HEK293T (cell line): ENCODE data around the gene SLC22A16.

Experiments
- CTCF ChIA-PET: fragments of 350-600 bp; formaldehyde crosslinking; extraction: SDS; loops from one replicate; lab custom pipeline; 2021; ENCODE audit warnings: antibody characterized with exemption, inconsistent platforms; lab: Yijun Ruan, JAX
- POLR2A ChIA-PET: fragments of 350-600 bp; formaldehyde crosslinking; extraction: SDS; loops from one replicate; lab custom pipeline; 2020; ENCODE audit warnings: antibody characterized with exemption, inconsistent platforms; lab: Yijun Ruan, JAX
- DNase-seq: peaks from one replicate; pipeline ENCODE4 v3.0.0; 2012; ENCODE audit warnings: mixed read lengths; ENCODE audit errors: extremely low spot score
- ARNT ChIP-seq: fragments of 450-650 bp; IDR thresholded peaks from 2 replicates; pipeline ENCODE4 v1.6.1; 2017; ENCODE audit warnings: mild to moderate bottlenecking
- BHLHE40 ChIP-seq: fragments of 450-650 bp; IDR thresholded peaks from 2 replicates; pipeline ENCODE4 v1.6.1; 2016; ENCODE audit warnings: mild to moderate bottlenecking, moderate library complexity, borderline replicate concordance
- CTBP1 ChIP-seq: fragments of 450-650 bp; IDR thresholded peaks from 2 replicates; pipeline ENCODE4 v1.6.1; 2016; ENCODE audit warnings: borderline replicate concordance
- ELF4 ChIP-seq: fragments of 450-650 bp; IDR thresholded peaks from 2 replicates; pipeline ENCODE4 v1.6.1; 2017; ENCODE audit warnings: antibody characterized with exemption
- FOXA1 ChIP-seq: fragments of 450-650 bp; IDR thresholded peaks from 2 replicates; pipeline ENCODE4 v1.6.1; 2016; ENCODE audit warnings: mild to moderate bottlenecking
- FOXK2 ChIP-seq: fragments of 450-650 bp; IDR thresholded peaks from 2 replicates; pipeline ENCODE4 v1.6.1; 2016; ENCODE audit warnings: mild to moderate bottlenecking
- FOXM1 ChIP-seq: fragments of 450-650 bp; IDR thresholded peaks from 2 replicates; pipeline ENCODE4 v1.6.1; 2017; ENCODE audit warnings: mild to moderate bottlenecking, borderline replicate concordance
- HDGF ChIP-seq: fragments of 450-650 bp; IDR thresholded peaks from 2 replicates; pipeline ENCODE4 v1.6.1; 2017; ENCODE audit warnings: antibody characterized with exemption, borderline replicate concordance
- L3MBTL2 ChIP-seq: fragments of 450-650 bp; conservative IDR thresholded peaks from 2 replicates; pipeline ENCODE4 v1.6.1; 2016; ENCODE audit warnings: mild to moderate bottlenecking
- LEF1 ChIP-seq: fragments of 450-650 bp; IDR thresholded peaks from 2 replicates; pipeline ENCODE4 v1.6.1; 2017; ENCODE audit warnings: mild to moderate bottlenecking, borderline replicate concordance
- NFRKB ChIP-seq: fragments of 450-650 bp; IDR thresholded peaks from 2 replicates; pipeline ENCODE4 v1.6.1; 2016; ENCODE audit warnings: mild to moderate bottlenecking, moderate library complexity
- PKNOX1 ChIP-seq: fragments of 450-650 bp; IDR thresholded peaks from 2 replicates; pipeline ENCODE4 v1.6.1; 2016
- SP1 ChIP-seq: fragments of 450-650 bp; IDR thresholded peaks from 2 replicates; pipeline ENCODE4 v1.6.1; 2017
- SUZ12 ChIP-seq: fragments of 450-650 bp; IDR thresholded peaks from 2 replicates; pipeline ENCODE4 v1.6.1; 2016; ENCODE audit warnings: mild to moderate bottlenecking
- TARDBP ChIP-seq: fragments of 450-650 bp; IDR thresholded peaks from 2 replicates; pipeline ENCODE4 v1.6.1; 2016
- ZNF384 ChIP-seq: fragments of 450-650 bp; IDR thresholded peaks from 2 replicates; pipeline ENCODE4 v1.6.1; 2016

The SLC22A16 gene

GRCh38 chr6:110394409-110394808 is 82.0 kb downstream of the SLC22A16 start:
- ChIA-PET CTCF (interaction anchor here (0.5 kb wide), 1 partner anchor 704 kb away, joined by 3 read pairs; no protein-coding TSS in a partner anchor), POLR2A (no interaction called here)
- TF ChIP-seq FOXM1, result no peak
- no peak for TF ChIP-seq ZNF384
- no peak for TF ChIP-seq NFRKB
- no peak for TF ChIP-seq HDGF
- TF ChIP-seq LEF1, result no peak
- TF ChIP-seq ARNT, result no peak
- no peak for TF ChIP-seq TARDBP
- no peak for TF ChIP-seq CTBP1
- TF ChIP-seq FOXA1, result no peak
- TF ChIP-seq SP1, result no peak
- no peak for TF ChIP-seq FOXK2
- no peak for TF ChIP-seq ELF4
- no peak for TF ChIP-seq PKNOX1
- no peak for TF ChIP-seq L3MBTL2
- no peak for TF ChIP-seq BHLHE40
- no peak for TF ChIP-seq SUZ12
- DNase-seq, result no peak

- TF ChIP-seq NFRKB, result no peak
- no peak for TF ChIP-seq ELF4
- no peak for TF ChIP-seq SUZ12
- TF ChIP-seq FOXA1, result no peak
- TF ChIP-seq FOXK2, result no peak
- no peak for TF ChIP-seq ZNF384
- no peak for TF ChIP-seq HDGF
- ChIA-PET POLR2A (no interaction called here), CTCF (interaction anchor here (0.6 to 2.3 kb wide), 2 partner anchors 353 to 685 kb away, joined by 3 to 13 read pairs; no protein-coding TSS in a partner anchor)
- DNase-seq, result peak; percentile 33
These were observed 83.7 kb downstream of the SLC22A16 start for GRCh38 chr6:110392727-110393126.

- no peak for DNase-seq
- TF ChIP-seq TARDBP, result no peak
- no peak for TF ChIP-seq SP1
- no peak for TF ChIP-seq ARNT
- no peak for TF ChIP-seq HDGF
- TF ChIP-seq CTBP1, result no peak
- TF ChIP-seq ELF4, result no peak
- no peak for TF ChIP-seq BHLHE40
- no peak for TF ChIP-seq SUZ12
- TF ChIP-seq LEF1, result no peak
- TF ChIP-seq NFRKB, result no peak
- TF ChIP-seq FOXM1, result no peak
- no peak for TF ChIP-seq L3MBTL2
- TF ChIP-seq ZNF384, result no peak
- no peak for TF ChIP-seq FOXK2
- no peak for TF ChIP-seq PKNOX1
- no peak for TF ChIP-seq FOXA1
- POLR2A ChIA-PET, result interaction anchor here (2.0 kb wide), 1 partner anchor 211 kb away, joined by 8 read pairs; the partner anchor contains the start of genes CDC40 and WASF1
- CTCF ChIA-PET, result interaction anchor here (0.7 to 1.7 kb wide), 5 partner anchors 204 to 686 kb away, joined by 3 to 9 read pairs (median 4); partner anchors contain the start of gene WASF1
These were observed 86.0 kb downstream of the SLC22A16 start for GRCh38 chr6:110390404-110390803.

- no peak for DNase-seq
- TF ChIP-seq SUZ12 (no peak), SP1 (no peak), FOXA1 (no peak), ELF4 (no peak)
- ChIA-PET CTCF (interaction anchor here (1.0 to 1.7 kb wide), 4 partner anchors 210 to 686 kb away, joined by 3 to 9 read pairs (median 6); partner anchors contain the start of gene WASF1), POLR2A (interaction anchor here (1.3 to 2.0 kb wide), 2 partner anchors 210 to 211 kb away, joined by 5 to 8 read pairs; partner anchors contain the start of genes CDC40 and WASF1)
These were observed 86.6 kb downstream of the SLC22A16 start for GRCh38 chr6:110389689-110390382.

- TF ChIP-seq TARDBP (no peak), BHLHE40 (no peak), ARNT (no peak), NFRKB (no peak), SUZ12 (no peak), FOXM1 (no peak), SP1 (no peak), FOXK2 (no peak)
- POLR2A ChIA-PET, result no interaction called here
- no peak for DNase-seq
- CTCF ChIA-PET, result no interaction called here
These were observed 88.4 kb downstream of the SLC22A16 start for GRCh38 chr6:110387986-110388385.

GRCh38 chr6:110385458-110385863 is 91.0 kb downstream of the SLC22A16 start:
- no peak for TF ChIP-seq ELF4
- TF ChIP-seq TARDBP, result no peak
- TF ChIP-seq NFRKB, result no peak
- CTCF ChIA-PET, result interaction anchor here (0.6 kb wide), 1 partner anchor 674 kb away, joined by 3 read pairs; no protein-coding TSS in a partner anchor
- POLR2A ChIA-PET, result no interaction called here
- no peak for DNase-seq

GRCh38 chr6:110378552-110378951 is 97.9 kb downstream of the SLC22A16 start:
- CTCF ChIA-PET, result no interaction called here
- TF ChIP-seq SUZ12 (no peak), ELF4 (no peak), TARDBP (no peak), ZNF384 (no peak), LEF1 (no peak), BHLHE40 (no peak), HDGF (no peak), L3MBTL2 (no peak), FOXK2 (no peak), FOXM1 (no peak), NFRKB (no peak), SP1 (no peak), CTBP1 (no peak), FOXA1 (no peak)
- POLR2A ChIA-PET, result no interaction called here
- no peak for DNase-seq
